ENCODE data around the gene ST6GALNAC3.

DNA sequence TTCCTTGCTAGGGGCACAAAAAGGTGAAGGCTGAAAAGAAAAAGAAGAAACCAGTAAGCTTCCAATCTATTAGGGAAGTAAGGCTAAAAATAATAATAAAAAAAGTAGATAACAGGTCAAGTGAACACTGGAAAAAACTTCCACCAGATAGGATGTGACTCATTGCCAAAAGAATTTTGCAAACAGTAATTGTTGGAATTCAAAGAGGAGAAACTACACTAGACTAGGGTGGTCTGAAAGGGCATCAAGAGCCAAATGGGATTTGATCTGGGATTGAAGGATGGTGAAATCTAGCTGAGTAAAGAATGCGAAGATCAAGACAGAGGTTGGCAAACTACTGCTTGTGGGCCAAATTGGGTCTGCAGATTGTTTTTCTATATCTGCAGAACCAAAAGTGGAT is 6.0 kb upstream of the ST6GALNAC3 start:
- TF ChIP-seq KDM1A (IDR thresholded peaks at IDR 0.05; ENCODE audit: low read depth) = no peak
- TF ChIP-seq, protein P1, sequence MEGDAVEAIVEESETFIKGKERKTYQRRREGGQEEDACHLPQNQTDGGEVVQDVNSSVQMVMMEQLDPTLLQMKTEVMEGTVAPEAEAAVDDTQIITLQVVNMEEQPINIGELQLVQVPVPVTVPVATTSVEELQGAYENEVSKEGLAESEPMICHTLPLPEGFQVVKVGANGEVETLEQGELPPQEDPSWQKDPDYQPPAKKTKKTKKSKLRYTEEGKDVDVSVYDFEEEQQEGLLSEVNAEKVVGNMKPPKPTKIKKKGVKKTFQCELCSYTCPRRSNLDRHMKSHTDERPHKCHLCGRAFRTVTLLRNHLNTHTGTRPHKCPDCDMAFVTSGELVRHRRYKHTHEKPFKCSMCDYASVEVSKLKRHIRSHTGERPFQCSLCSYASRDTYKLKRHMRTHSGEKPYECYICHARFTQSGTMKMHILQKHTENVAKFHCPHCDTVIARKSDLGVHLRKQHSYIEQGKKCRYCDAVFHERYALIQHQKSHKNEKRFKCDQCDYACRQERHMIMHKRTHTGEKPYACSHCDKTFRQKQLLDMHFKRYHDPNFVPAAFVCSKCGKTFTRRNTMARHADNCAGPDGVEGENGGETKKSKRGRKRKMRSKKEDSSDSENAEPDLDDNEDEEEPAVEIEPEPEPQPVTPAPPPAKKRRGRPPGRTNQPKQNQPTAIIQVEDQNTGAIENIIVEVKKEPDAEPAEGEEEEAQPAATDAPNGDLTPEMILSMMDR (IDR thresholded peaks at IDR 0.05) = no peak
- no peak for TF ChIP-seq POLR2A (IDR thresholded peaks at IDR 0.05; ENCODE audit: low read length)
- no peak for TF ChIP-seq EHMT2 (IDR thresholded peaks at IDR 0.05; ENCODE audit: low read depth)
- TF ChIP-seq JUNB (IDR thresholded peaks at IDR 0.05) = peak; percentile 68
- TF ChIP-seq RAD21 (conservative IDR thresholded peaks at IDR 0.05 in 1 of 2, IDR thresholded peaks at IDR 0.05 in 1 of 2) = no peak
- no peak for TF ChIP-seq ESRRA (IDR thresholded peaks at IDR 0.05; ENCODE audit: borderline replicate concordance, low read length)
- peak; percentile 15 to 34; a peak in 1 of 4 replicates for TF ChIP-seq CEBPB (IDR thresholded peaks at IDR 0.05)
- TF ChIP-seq RFX5 (IDR thresholded peaks at IDR 0.05) = no peak
- no peak for TF ChIP-seq FOSB (CRISPR knock-in tag; IDR thresholded peaks at IDR 0.05)
- TF ChIP-seq, protein P2, sequence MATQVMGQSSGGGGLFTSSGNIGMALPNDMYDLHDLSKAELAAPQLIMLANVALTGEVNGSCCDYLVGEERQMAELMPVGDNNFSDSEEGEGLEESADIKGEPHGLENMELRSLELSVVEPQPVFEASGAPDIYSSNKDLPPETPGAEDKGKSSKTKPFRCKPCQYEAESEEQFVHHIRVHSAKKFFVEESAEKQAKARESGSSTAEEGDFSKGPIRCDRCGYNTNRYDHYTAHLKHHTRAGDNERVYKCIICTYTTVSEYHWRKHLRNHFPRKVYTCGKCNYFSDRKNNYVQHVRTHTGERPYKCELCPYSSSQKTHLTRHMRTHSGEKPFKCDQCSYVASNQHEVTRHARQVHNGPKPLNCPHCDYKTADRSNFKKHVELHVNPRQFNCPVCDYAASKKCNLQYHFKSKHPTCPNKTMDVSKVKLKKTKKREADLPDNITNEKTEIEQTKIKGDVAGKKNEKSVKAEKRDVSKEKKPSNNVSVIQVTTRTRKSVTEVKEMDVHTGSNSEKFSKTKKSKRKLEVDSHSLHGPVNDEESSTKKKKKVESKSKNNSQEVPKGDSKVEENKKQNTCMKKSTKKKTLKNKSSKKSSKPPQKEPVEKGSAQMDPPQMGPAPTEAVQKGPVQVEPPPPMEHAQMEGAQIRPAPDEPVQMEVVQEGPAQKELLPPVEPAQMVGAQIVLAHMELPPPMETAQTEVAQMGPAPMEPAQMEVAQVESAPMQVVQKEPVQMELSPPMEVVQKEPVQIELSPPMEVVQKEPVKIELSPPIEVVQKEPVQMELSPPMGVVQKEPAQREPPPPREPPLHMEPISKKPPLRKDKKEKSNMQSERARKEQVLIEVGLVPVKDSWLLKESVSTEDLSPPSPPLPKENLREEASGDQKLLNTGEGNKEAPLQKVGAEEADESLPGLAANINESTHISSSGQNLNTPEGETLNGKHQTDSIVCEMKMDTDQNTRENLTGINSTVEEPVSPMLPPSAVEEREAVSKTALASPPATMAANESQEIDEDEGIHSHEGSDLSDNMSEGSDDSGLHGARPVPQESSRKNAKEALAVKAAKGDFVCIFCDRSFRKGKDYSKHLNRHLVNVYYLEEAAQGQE (IDR thresholded peaks at IDR 0.05) = no peak
- no peak for TF ChIP-seq NR3C1 (IDR thresholded peaks at IDR 0.05)

Data from A549 (cell line).